IPS-15b (cell line): Measurements from ENCODE around the gene SCN3B.

ENCODE experiments used
- H3K27me3 ChIP-seq: one replicate; pipeline ENCODE4 v1.6.1; 2013; ENCODE audit warnings: low read length; ENCODE audit not compliant: control insufficient read depth, insufficient read depth
- H3K36me3 ChIP-seq: one replicate; pipeline ENCODE4 v1.6.1; 2013; ENCODE audit warnings: low read length; ENCODE audit not compliant: control insufficient read depth, insufficient read depth
- H3K4me1 ChIP-seq: one replicate; pipeline ENCODE4 v1.6.1; 2013; ENCODE audit warnings: mild to moderate bottlenecking, low read length; ENCODE audit not compliant: control insufficient read depth, insufficient read depth
- H3K4me3 ChIP-seq: one replicate; pipeline ENCODE4 v1.5.1; 2013; ENCODE audit warnings: low read depth, low read length
- H3K9ac ChIP-seq: one replicate; pipeline ENCODE4 v1.6.1; 2013; ENCODE audit warnings: low read depth, mild to moderate bottlenecking, low read length
- H3K9me3 ChIP-seq: one replicate; pipeline ENCODE4 v1.6.1; 2013; ENCODE audit warnings: mild to moderate bottlenecking, low read length; ENCODE audit not compliant: control insufficient read depth, insufficient read depth

The SCN3B gene

GRCh38 chr11:123653483-123653826 is 969 bp downstream of the SCN3B start:
- Histone ChIP-seq H3K4me1 (peaks cover 8% of the 10 kb centered on the region), H3K27me3 (peaks cover 38% of the 10 kb centered on the region), H3K36me3 (no peaks in the 10 kb centered on the region), H3K4me3 (peak overlapping the region; percentile 89), H3K9me3 (no peaks in the 10 kb centered on the region), H3K9ac (no peak overlapping the region)

DNA sequence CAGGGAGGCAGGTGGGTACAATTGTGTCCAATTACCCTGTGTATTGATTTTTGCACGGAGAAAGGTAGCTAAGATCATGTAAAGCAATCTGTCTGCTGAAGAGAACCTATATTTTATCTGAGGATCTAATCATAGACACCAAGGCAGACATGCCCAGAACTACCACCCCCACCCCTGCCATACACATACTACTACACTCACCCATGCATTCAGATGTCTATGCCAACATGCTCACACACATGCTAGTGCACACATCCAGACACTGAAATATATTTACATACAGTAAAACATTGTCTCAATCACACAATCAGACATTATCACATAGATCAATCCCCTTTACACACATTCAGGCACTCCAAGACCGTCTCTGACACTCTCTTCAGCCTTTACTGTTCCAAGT is 1.8 kb downstream of the SCN3B start:
- peaks cover 38% of the 10 kb centered on the region for H3K27me3 ChIP-seq
- H3K4me3 ChIP-seq: peak overlapping the region; percentile 22

DNA sequence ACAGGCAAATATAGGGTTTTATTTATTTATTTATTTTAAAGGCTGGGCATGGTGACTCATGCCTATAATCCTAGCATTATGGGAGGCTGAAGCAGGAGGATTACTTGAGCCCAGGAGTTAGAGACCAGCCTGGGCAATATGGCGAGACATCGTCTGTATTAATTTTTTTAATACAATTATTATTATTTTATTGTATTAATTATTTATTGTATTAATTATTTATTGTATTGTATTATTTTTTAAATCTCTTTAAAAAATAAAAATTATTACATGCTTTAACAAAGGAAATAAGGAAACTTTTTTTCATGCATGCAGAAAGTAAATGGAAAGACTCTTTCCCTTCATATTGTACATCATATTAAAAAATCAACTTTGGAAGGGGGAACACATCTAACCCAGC is 3.5 kb downstream of the SCN3B start:
- Histone ChIP-seq H3K36me3 (no peaks in the 10 kb centered on the region), H3K9me3 (no peaks in the 10 kb centered on the region), H3K4me1 (peaks cover 8% of the 10 kb centered on the region), H3K4me3 (no peak overlapping the region), H3K9ac (no peak overlapping the region), H3K27me3 (peaks cover 29% of the 10 kb centered on the region)

More for the DNA sequence above, 1.8 kb downstream of the SCN3B start:
- H3K4me1 ChIP-seq: peaks cover 8% of the 10 kb centered on the region
- H3K36me3 ChIP-seq: no peaks in the 10 kb centered on the region
- no peaks in the 10 kb centered on the region for H3K9me3 ChIP-seq
- no peak overlapping the region for H3K9ac ChIP-seq

DNA sequence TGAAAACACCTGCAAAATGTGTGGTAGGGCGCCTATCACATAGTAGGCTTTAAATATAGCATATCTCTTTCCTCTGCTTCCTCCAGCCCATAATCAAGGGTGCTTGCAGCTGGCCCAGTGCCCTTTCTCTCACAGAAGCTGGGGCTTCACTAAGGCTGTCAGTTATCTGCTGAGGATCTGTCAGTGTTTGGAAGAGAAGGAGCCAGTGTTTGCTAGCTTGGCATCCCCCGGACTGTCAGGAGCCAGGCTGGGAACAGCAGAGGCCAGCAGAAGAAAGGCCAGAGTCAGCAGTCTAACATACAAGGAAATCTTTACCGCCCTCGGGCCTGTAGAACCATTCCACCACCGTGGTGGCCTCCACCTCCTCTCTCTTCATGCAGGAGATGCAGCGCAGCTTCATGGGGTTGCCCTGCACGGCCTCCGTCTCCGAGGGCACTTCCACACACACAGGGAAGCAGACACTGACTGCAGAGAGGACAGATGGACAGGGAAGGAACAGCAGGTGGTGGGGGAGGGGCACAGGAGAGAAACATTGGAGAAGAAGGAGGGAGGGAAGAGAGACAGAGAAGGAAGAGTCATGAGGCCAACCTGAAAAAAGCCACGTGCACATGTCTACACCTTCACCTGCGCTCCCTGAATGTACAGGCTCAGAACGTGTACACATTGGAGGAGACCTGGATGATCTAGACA is 9.0 kb downstream of the SCN3B start:
- Histone ChIP-seq H3K27me3 (no peaks in the 10 kb centered on the region), H3K4me1 (peaks cover 11% of the 10 kb centered on the region), H3K4me3 (no peak overlapping the region), H3K9ac (no peak overlapping the region), H3K36me3 (no peaks in the 10 kb centered on the region), H3K9me3 (no peaks in the 10 kb centered on the region)

GRCh38 chr11:123642435-123642834 is 12.0 kb downstream of the SCN3B start:
- Histone ChIP-seq H3K9me3 (no peaks in the 10 kb centered on the region), H3K9ac (no peak overlapping the region), H3K27me3 (no peaks in the 10 kb centered on the region), H3K36me3 (no peaks in the 10 kb centered on the region), H3K4me3 (no peak overlapping the region), H3K4me1 (peaks cover 11% of the 10 kb centered on the region)

DNA sequence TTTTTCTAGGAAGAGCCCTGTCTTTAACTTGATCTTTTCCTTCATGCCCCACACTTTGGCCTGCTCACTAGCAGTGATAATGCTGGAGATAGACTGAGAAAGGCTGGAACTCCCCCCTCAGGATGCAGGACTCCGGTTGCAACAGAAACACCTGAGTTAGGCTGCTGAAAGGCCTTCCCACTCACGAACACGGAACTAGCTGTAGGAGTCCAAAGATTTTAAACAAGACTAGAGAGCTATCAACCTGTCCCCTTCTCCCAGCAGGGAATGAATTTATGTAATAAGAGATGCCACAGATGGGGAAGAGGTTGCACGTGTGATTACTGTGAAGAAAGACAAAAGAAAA is 13.0 kb downstream of the SCN3B start:
- Histone ChIP-seq H3K36me3 (no peaks in the 10 kb centered on the region), H3K9ac (no peak overlapping the region), H3K4me3 (no peak overlapping the region), H3K27me3 (no peaks in the 10 kb centered on the region), H3K4me1 (peaks cover 11% of the 10 kb centered on the region), H3K9me3 (no peaks in the 10 kb centered on the region)

GRCh38 chr11:123640677-123641494 is 13.5 kb downstream of the SCN3B start:
- no peak overlapping the region for H3K9ac ChIP-seq
- peaks cover 11% of the 10 kb centered on the region for H3K4me1 ChIP-seq
- no peak overlapping the region for H3K4me3 ChIP-seq
- no peaks in the 10 kb centered on the region for H3K9me3 ChIP-seq
- H3K36me3 ChIP-seq: no peaks in the 10 kb centered on the region
- H3K27me3 ChIP-seq: no peaks in the 10 kb centered on the region

GRCh38 chr11:123640029-123640428 is 14.4 kb downstream of the SCN3B start:
- Histone ChIP-seq H3K9ac (no peak overlapping the region), H3K27me3 (no peaks in the 10 kb centered on the region), H3K4me3 (no peak overlapping the region), H3K9me3 (no peaks in the 10 kb centered on the region), H3K4me1 (peaks cover 11% of the 10 kb centered on the region), H3K36me3 (no peaks in the 10 kb centered on the region)

- Histone ChIP-seq H3K4me1 (no peaks in the 10 kb centered on the region), H3K9me3 (no peaks in the 10 kb centered on the region), H3K9ac (no peak overlapping the region), H3K4me3 (no peak overlapping the region), H3K36me3 (no peaks in the 10 kb centered on the region), H3K27me3 (no peaks in the 10 kb centered on the region)
Observed at GRCh38 chr11:123630126-123630608, 24.3 kb downstream of the SCN3B start.

DNA sequence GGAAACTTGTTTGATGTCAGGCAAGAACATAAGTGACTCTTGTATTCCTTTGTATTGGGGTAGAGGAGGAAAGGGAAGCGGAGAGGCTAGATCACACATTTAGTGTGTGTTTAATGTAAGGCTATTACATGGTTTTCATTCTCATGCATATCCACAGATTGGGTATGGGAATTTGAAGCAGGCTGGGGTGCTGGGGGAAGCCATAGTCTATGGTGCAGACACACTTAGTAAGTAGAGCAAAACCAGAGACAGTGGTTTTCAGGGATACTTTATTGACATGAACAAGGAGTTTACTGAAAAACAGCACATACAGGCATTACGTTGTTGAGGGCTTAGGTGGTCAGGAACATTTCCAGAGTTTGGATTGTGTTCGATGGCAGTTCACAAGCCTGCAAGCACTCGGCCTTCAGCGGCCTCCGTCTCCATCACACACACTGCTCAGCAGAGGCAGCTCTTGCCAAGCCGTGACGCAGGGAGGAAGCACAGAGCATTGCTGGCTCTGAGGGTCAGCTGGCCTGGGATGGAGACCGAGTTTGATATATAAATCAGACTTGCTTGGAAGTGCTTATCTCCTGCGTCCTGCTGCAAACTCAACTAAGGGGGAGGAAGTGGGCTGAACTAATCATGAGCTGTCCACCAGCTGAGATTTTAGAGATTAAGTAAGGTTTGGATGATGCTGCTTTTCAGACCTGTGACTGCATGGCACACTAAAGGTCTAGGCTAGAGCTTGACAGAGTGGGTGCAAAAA is 25.3 kb downstream of the SCN3B start:
- Histone ChIP-seq H3K9me3 (no peaks in the 10 kb centered on the region), H3K4me3 (no peak overlapping the region), H3K36me3 (no peaks in the 10 kb centered on the region), H3K9ac (no peak overlapping the region), H3K4me1 (no peaks in the 10 kb centered on the region), H3K27me3 (no peaks in the 10 kb centered on the region)

GRCh38 chr11:123624974-123625373 is 29.4 kb downstream of the SCN3B start:
- Histone ChIP-seq H3K36me3 (peaks cover 4% of the 10 kb centered on the region), H3K27me3 (no peaks in the 10 kb centered on the region), H3K4me1 (no peaks in the 10 kb centered on the region), H3K9ac (no peak overlapping the region), H3K4me3 (no peak overlapping the region), H3K9me3 (no peaks in the 10 kb centered on the region)
